Progenitor cell of endocrine pancreas (in vitro differentiated cells): Measurements from ENCODE around the gene MT3. TPM values are rescaled to one million over a fixed set of nuclear protein-coding genes. Genes with fewer than 3 reads are reported as not detected.
A peak's percentile ranks its signal among the peaks of the same experiment; 100 is the strongest.

Experiments used
- DNase-seq: peaks from one replicate; pipeline ENCODE4 v3.0.0; 2021; ENCODE audit warnings: low spot score; ENCODE audit not compliant: unreplicated experiment
- H3K27ac Mint-ChIP-seq: 2 replicates; pipeline ENCODE4 v1.8.0; 2021; ENCODE audit warnings: mild to moderate bottlenecking, moderate library complexity, mixed read lengths
- H3K27me3 Mint-ChIP-seq: 2 replicates; pipeline ENCODE4 v1.8.0; 2021; ENCODE audit warnings: mixed read lengths
- H3K36me3 Mint-ChIP-seq: 2 replicates; pipeline ENCODE4 v1.8.0; 2022; ENCODE audit warnings: mixed read lengths; ENCODE audit not compliant: insufficient read depth
- H3K4me1 Mint-ChIP-seq: 2 replicates; pipeline ENCODE4 v1.8.0; 2021; ENCODE audit warnings: low read depth, mixed read lengths
- H3K4me3 Mint-ChIP-seq: 2 replicates; pipeline ENCODE4 v1.8.0; 2021; ENCODE audit warnings: low read depth, mild to moderate bottlenecking, moderate library complexity, mixed read lengths
- H3K9me3 Mint-ChIP-seq: 2 replicates; pipeline ENCODE4 v1.8.0; 2021; ENCODE audit warnings: low read depth, mixed read lengths
- CTCF ChIP-seq: fragments of 200-600 bp; sonication (generic); IDR thresholded peaks from one replicate; pipeline ENCODE4 v1.5.0; 2021; ENCODE audit warnings: antibody characterized with exemption, mild to moderate bottlenecking; ENCODE audit not compliant: unreplicated experiment
- total RNA-seq: library from RNA; stranded (reverse); gene quantifications from 2 replicates; pipeline ENCODE4 v1.2.1, GENCODE V29; 2021

Gene MT3
- total RNA-seq, 1 donor from 2014 or later, result not detected

GRCh38 chr16:56608043-56608875 lies 18.9 kb downstream of the MT3 start, which contains the start of gene MT2A:
Gene MT2A, plus strand, starts transcription at chr16:56608584. Its CDS starts 72 bp downstream, at chr16:56608656.
- Mint-ChIP-seq H3K4me1 (peaks cover 6% of the 10 kb centered on the region), H3K4me3 (peak within 1 kb of the TSS; percentile 56), H3K27ac (no peak within 1 kb of the TSS), H3K27me3 (peaks cover 82% of the 10 kb centered on the region), H3K36me3 (no peaks in the 10 kb centered on the region), H3K9me3 (no peaks in the 10 kb centered on the region)
- no peak for TF ChIP-seq CTCF
- peak; percentile 62 for DNase-seq

- H3K9me3 Mint-ChIP-seq, result no peaks in the 10 kb centered on the region
- TF ChIP-seq CTCF, result no peak
- no peak overlapping the region for H3K27ac Mint-ChIP-seq
- no peak for DNase-seq
- H3K27me3 Mint-ChIP-seq, result peaks cover 84% of the 10 kb centered on the region
- H3K36me3 Mint-ChIP-seq, result no peaks in the 10 kb centered on the region
- peaks cover 6% of the 10 kb centered on the region for H3K4me1 Mint-ChIP-seq
- peak overlapping the region; percentile 56 for H3K4me3 Mint-ChIP-seq
Measured at GRCh38 chr16:56608876-56609462, 19.6 kb downstream of the MT3 start.

- Mint-ChIP-seq H3K36me3 (no peaks in the 10 kb centered on the region), H3K4me3 (peak overlapping the region; percentile 56), H3K9me3 (no peaks in the 10 kb centered on the region), H3K27ac (no peak overlapping the region), H3K4me1 (peaks cover 6% of the 10 kb centered on the region), H3K27me3 (peaks cover 87% of the 10 kb centered on the region)
- no peak for DNase-seq
- TF ChIP-seq CTCF, result no peak
Measured at GRCh38 chr16:56609463-56609921, 20.2 kb downstream of the MT3 start.

GRCh38 chr16:56610017-56610608 lies 20.8 kb downstream of the MT3 start:
- no peak overlapping the region for H3K27ac Mint-ChIP-seq
- no peak for DNase-seq
- H3K36me3 Mint-ChIP-seq, result no peaks in the 10 kb centered on the region
- H3K4me3 Mint-ChIP-seq, result no peak overlapping the region
- H3K27me3 Mint-ChIP-seq, result peaks cover 87% of the 10 kb centered on the region
- H3K9me3 Mint-ChIP-seq, result no peaks in the 10 kb centered on the region
- H3K4me1 Mint-ChIP-seq, result peaks cover 6% of the 10 kb centered on the region
- no peak for TF ChIP-seq CTCF

GRCh38 chr16:56610609-56611111 lies 21.3 kb downstream of the MT3 start:
- Mint-ChIP-seq H3K27ac (no peak overlapping the region), H3K4me1 (peaks cover 6% of the 10 kb centered on the region), H3K9me3 (no peaks in the 10 kb centered on the region), H3K4me3 (no peak overlapping the region), H3K36me3 (no peaks in the 10 kb centered on the region), H3K27me3 (peaks cover 90% of the 10 kb centered on the region)
- TF ChIP-seq CTCF, result no peak
- DNase-seq, result no peak
